Mucosa of rectum (tissue), 2 donors: ENCODE results near the gene VEPH1.

Source experiments
- H3K27ac ChIP-seq, 2 donors: one replicate each; pipeline ENCODE4 v1.7.0; 2013; ENCODE audit warnings: inconsistent platforms in 2 of 2, low read depth in 2 of 2, low read length in 2 of 2
- H3K27me3 ChIP-seq, 2 donors: one replicate each; pipeline ENCODE4 v1.7.0; 2013; ENCODE audit warnings: low read length in 2 of 2; ENCODE audit not compliant: control insufficient read depth in 2 of 2, insufficient read depth in 2 of 2
- H3K36me3 ChIP-seq, 2 donors: one replicate each; pipeline ENCODE4 v1.7.0; 2013; ENCODE audit warnings: low read length in 2 of 2; ENCODE audit not compliant: control insufficient read depth in 2 of 2, insufficient read depth in 2 of 2
- H3K4me1 ChIP-seq, 2 donors: one replicate each; pipeline ENCODE4 v1.7.0; 2013; ENCODE audit warnings: low read length in 2 of 2, mild to moderate bottlenecking in 1 of 2; ENCODE audit not compliant: control insufficient read depth in 2 of 2, insufficient read depth in 2 of 2
- H3K4me3 ChIP-seq, 2 donors: one replicate each; pipeline ENCODE4 v1.7.0; 2013; ENCODE audit warnings: low read length in 2 of 2
- H3K9ac ChIP-seq, 2 donors: one replicate each; pipeline ENCODE4 v1.7.0; 2013; ENCODE audit warnings: low read length in 2 of 2, low read depth in 1 of 2, mild to moderate bottlenecking in 1 of 2
- H3K9me3 ChIP-seq, 2 donors: one replicate each; pipeline ENCODE4 v1.7.0; 2013; ENCODE audit warnings: low read length in 2 of 2; ENCODE audit not compliant: control insufficient read depth in 2 of 2
- donor health status: healthy.
- donor health status: Normal muscosa, but diverticular disease.

The VEPH1 gene

DNA sequence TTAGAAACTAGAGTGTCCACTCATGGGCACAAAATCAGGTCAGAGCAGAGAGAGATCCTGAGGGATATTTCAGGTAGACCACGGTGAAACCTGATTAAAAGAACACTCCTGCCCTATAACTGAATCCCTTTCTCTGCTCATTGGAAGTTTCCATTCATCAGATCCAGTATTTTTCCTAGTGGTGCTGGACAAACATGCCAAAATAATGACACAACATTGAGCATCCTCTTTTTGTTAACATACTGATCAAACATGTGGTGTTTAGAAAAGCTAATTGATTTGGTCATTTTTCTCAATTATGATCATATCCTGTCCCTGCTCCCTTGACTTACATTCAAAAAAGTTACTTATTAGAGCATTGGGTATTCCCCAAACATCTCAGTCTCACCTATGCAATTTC lies 39.4 kb downstream of the VEPH1 start:
- Histone ChIP-seq H3K9me3 (no peaks in the 10 kb centered on the region), H3K4me1 (no peaks in the 10 kb centered on the region), H3K4me3 (no peak overlapping the region), H3K27me3 (no peaks in the 10 kb centered on the region), H3K9ac (no peak overlapping the region), H3K27ac (no peak overlapping the region), H3K36me3 (no peaks in the 10 kb centered on the region)

DNA sequence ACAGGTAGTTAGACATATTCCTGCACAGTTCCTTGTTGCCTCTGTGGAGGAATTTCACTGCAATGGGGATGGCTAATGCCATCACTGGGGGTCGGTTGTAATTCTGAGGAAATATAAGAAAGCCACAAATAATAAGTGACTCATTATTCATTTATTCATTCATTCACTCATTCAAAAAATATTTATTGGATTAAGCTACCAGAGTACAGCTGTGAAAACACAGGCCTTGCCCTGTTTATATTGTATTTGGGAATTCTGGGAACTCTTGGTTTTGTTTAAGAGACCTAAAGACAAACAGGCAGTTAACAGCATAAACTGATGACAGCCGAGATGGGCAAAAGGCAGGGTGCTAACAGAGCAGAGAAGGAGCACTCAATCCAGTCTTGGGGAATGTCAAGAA lies 43.0 kb downstream of the VEPH1 start:
- Histone ChIP-seq H3K4me3 (no peak overlapping the region), H3K4me1 (no peaks in the 10 kb centered on the region), H3K27me3 (no peaks in the 10 kb centered on the region), H3K27ac (no peak overlapping the region), H3K36me3 (no peaks in the 10 kb centered on the region), H3K9me3 (no peaks in the 10 kb centered on the region), H3K9ac (no peak overlapping the region)

DNA sequence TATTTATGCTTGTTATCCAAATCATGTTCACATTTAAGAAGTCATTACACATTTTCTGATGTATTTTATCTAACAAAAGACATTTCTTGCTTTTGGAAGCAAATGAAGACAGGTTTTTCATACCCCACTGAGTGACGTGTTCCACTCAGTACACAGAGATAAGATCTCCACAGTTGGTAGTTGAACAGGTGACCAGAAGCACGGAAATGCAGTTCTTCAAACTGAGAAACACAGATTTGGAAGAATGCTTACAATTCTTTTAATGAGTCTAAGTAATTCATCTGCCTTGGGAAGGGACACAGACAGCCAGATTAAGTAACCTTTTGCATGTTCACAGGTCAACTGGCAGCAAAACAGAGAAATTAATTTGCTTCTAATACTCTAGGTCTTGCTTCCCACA lies 43.5 kb downstream of the VEPH1 start:
- Histone ChIP-seq H3K4me1 (no peaks in the 10 kb centered on the region), H3K4me3 (no peak overlapping the region), H3K27ac (no peak overlapping the region), H3K9me3 (no peaks in the 10 kb centered on the region), H3K9ac (no peak overlapping the region), H3K27me3 (no peaks in the 10 kb centered on the region), H3K36me3 (no peaks in the 10 kb centered on the region)

DNA sequence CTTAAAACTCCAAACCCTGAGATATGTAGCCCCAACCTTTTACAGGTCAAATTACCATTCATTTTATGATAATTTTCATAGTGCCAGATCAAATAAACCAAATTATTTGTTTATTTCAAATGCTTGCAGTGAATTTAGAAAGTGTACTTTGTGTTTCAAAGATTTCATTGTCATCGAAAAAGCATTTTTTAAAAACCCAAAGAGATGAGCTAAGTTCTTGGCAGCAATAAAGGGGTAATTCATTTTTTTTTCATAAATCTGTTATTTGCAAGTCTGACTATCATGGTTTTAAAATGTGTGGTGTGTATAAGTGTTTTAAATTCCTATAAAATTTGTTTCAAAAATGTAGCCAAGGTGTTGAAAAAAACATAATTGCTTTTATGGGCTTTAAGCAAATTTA lies 49.4 kb downstream of the VEPH1 start:
- Histone ChIP-seq H3K27me3 (no peaks in the 10 kb centered on the region), H3K4me3 (no peak overlapping the region), H3K27ac (no peak overlapping the region)

DNA sequence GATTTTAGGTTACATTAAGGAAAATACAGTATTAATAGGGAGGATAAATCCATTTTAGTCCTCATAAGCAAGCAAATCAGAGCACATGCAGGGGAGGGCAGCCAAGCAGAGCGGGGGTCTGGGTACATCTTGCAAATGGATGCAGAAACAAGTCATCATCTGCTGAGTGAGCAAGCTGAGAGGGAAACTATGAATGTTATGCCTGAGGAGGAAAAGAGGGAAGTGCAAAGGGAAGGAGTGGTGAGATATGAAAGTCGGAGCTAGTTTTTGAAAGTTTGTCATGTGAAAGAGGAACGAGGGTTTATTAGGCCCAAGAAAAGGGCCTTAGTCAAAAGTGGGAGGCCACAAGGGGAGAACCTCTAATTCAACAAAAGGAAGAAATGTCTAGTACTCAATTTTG lies 51.1 kb downstream of the VEPH1 start:
- Histone ChIP-seq H3K36me3 (no peaks in the 10 kb centered on the region), H3K4me1 (no peaks in the 10 kb centered on the region), H3K9me3 (no peaks in the 10 kb centered on the region), H3K9ac (no peak overlapping the region), H3K4me3 (no peak overlapping the region), H3K27me3 (no peaks in the 10 kb centered on the region), H3K27ac (no peak overlapping the region)

More for the DNA sequence above, 49.4 kb downstream of the VEPH1 start:
- Histone ChIP-seq H3K36me3 (no peaks in the 10 kb centered on the region), H3K9me3 (no peaks in the 10 kb centered on the region), H3K4me1 (no peaks in the 10 kb centered on the region), H3K9ac (no peak overlapping the region)

DNA sequence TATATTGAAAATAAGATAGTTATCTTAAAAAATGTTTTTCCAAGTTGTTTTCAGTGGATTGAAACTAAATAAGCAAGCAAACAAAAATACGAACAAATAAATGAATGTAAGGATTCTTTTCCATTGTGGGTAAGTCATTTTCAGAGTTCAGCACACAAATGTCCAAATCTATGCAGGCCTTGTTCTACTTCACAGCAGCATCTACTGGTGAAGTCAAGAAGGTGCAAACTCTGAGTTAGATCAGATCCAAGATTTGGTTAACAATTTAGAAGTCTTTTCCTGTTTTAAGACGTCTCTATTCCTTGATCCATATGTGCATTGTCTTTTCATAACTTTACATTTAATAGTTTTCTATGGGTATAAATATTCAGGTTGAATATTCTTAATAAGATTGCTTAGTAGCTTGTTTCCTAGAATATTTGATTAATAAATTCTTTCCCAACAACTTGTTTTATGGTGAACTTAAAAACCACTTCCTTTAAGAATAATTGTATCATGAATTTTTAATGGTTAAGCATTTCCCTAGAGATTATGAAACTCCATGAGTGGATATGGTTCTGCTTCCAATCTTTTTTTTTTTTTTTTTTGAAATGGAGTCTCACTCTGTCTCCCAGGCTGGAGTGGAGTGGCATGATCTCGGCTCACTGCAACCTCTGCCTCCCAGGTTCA lies 56.1 kb downstream of the VEPH1 start:
- Histone ChIP-seq H3K4me3 (no peak overlapping the region), H3K9ac (no peak overlapping the region), H3K36me3 (no peaks in the 10 kb centered on the region), H3K4me1 (no peaks in the 10 kb centered on the region), H3K9me3 (no peaks in the 10 kb centered on the region), H3K27me3 (no peaks in the 10 kb centered on the region), H3K27ac (no peak overlapping the region)

DNA sequence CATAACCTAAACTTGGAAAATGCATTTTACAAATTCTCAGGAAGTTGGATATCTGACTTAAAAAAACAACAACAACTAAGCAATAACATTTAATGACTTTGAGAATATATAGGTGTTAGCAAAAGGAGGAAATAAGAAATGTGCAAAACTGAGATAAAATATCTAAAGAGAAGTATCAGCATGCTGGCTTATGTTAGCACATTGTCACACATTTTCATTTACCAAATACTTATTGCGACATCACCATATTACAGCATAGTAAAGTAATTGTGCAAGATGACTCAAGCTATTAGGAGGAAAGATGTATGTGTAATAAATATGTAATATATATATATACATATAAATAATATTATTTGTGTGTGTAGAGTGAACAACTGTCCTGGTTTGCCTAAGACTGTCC lies 57.4 kb downstream of the VEPH1 start:
- H3K27me3 ChIP-seq = no peaks in the 10 kb centered on the region
- no peaks in the 10 kb centered on the region for H3K36me3 ChIP-seq
- no peak overlapping the region for H3K27ac ChIP-seq
- no peak overlapping the region for H3K4me3 ChIP-seq
- H3K4me1 ChIP-seq = no peaks in the 10 kb centered on the region
- no peak overlapping the region for H3K9ac ChIP-seq
- no peaks in the 10 kb centered on the region for H3K9me3 ChIP-seq

DNA sequence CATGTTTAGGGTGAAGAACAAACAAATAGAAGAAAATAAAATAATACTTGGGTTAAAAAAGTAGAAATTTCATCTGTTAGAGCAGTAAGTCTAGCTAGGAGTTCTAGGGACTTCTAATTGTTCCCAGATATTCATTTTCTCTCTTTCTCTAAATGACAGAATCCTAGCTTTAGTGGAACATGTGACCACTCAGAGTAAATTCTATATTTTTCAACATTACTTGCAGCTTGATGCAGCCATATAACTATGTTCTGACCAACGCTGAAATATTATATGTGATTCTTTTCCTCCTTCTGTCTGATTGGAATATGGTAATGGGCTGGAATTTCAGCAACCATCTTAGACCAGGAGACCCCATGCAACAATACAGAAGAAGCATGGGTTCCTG lies 58.4 kb downstream of the VEPH1 start:
- H3K36me3 ChIP-seq = no peaks in the 10 kb centered on the region
- no peak overlapping the region for H3K27ac ChIP-seq
- no peak overlapping the region for H3K9ac ChIP-seq
- no peaks in the 10 kb centered on the region for H3K4me1 ChIP-seq
- no peaks in the 10 kb centered on the region for H3K27me3 ChIP-seq
- H3K4me3 ChIP-seq = no peak overlapping the region
- H3K9me3 ChIP-seq = no peaks in the 10 kb centered on the region

DNA sequence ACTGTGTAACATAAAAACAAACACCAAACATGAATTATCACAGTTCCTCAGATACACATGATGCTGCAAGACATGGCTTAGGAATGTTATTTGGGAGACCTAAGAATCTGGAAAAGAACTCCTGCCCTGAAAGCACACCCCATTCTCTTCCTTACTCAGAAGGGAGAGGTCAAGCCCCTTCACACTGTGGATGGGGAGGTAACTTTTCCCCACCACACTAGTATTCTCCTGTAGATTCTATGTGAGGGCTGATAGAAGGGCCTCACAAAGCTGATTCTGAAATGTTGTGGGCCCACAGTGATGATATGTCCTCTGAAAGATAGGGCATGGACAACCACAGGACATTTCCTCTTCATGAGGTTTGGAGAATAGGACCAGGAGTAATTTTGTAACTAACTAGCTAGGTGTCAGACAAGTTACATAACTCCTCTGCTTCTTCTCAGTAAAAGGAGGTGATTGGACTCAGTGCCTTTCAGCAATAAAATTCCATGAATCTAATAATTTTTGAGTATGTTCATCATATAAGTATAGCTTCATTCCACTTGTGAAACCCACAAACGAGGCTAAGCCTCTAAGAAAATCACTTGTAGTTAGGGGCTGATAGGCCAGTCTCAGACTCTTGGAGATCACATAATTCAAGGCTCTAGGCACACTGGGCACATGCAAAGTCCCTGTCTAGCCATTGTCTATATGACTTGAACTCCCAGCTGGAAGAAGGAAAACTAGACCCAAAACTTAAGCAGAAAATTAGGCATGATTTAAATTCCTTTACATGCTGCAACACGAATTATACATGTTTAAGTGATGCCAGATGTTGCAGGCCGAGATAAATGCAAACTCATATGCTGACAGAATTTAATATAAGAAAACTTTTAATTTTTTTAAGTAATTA lies 59.1 kb downstream of the VEPH1 start:
- H3K4me1 ChIP-seq = no peaks in the 10 kb centered on the region
- no peaks in the 10 kb centered on the region for H3K36me3 ChIP-seq
- H3K27me3 ChIP-seq = no peaks in the 10 kb centered on the region
- no peak overlapping the region for H3K9ac ChIP-seq
- H3K27ac ChIP-seq = no peak overlapping the region
- H3K4me3 ChIP-seq = no peak overlapping the region
- H3K9me3 ChIP-seq = no peaks in the 10 kb centered on the region

DNA sequence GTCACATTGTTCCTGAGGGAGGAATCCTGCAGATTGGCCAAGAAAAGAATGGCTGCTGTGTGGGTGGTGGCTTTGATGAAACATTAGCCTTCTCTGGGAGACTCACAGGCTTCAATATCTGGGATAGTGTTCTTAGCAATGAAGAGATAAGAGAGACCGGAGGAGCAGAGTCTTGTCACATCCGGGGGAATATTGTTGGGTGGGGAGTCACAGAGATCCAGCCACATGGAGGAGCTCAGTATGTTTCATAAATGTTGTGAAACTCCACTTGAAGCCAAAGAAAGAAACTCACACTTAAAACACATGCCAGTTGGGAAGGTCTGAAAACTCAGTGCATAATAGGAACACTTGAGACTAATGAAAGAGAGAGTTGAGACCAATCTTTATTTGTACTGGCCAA lies 60.5 kb downstream of the VEPH1 start:
- no peak overlapping the region for H3K9ac ChIP-seq
- H3K36me3 ChIP-seq = no peaks in the 10 kb centered on the region
- H3K4me1 ChIP-seq = peaks cover 0 to 3% of the 10 kb centered on the region in 2 donors
- H3K4me3 ChIP-seq = no peak overlapping the region
- H3K27me3 ChIP-seq = peaks cover 0 to 9% of the 10 kb centered on the region in 2 donors
- H3K27ac ChIP-seq = no peak overlapping the region
- no peaks in the 10 kb centered on the region for H3K9me3 ChIP-seq
